ENCODE results near the gene SRRM1.

GRCh38 chr1:24688033-24688432 lies 44.9 kb downstream of the SRRM1 start:
- TF ChIP-seq CTCF (IDR thresholded peaks at IDR 0.05) = no peak
- no peak for TF ChIP-seq POLR2A (IDR thresholded peaks at IDR 0.05)

Data from sigmoid colon (tissue), 3 donors.